ENCODE measurements around the gene AAK1.
A peak's percentile ranks its signal among the peaks of the same experiment; 100 is the strongest.
"Not testable (repeated sequence)": the region's sequence is repeated elsewhere in the genome, so short reads cannot be mapped to it uniquely, and the experiment has no call there.

The AAK1 gene

GRCh38 chr2:69659941-69660483 is 16.5 kb upstream of the AAK1 start:
- no peak for DNase-seq (ENCODE audit: low spot score)

GRCh38 chr2:69659349-69659748 is 15.8 kb upstream of the AAK1 start:
- DNase-seq (ENCODE audit: low spot score): no peak

- DNase-seq (ENCODE audit: low spot score): no peak
Observed at GRCh38 chr2:69652206-69652605, 8.7 kb upstream of the AAK1 start.

- DNase-seq (ENCODE audit: low spot score): not testable (repeated sequence)
Observed at GRCh38 chr2:69647196-69647595, 3.7 kb upstream of the AAK1 start.

- DNase-seq (ENCODE audit: low spot score): no peak
Observed at GRCh38 chr2:69646714-69647113, 3.2 kb upstream of the AAK1 start.

- no peak for DNase-seq (ENCODE audit: low spot score)
Observed at GRCh38 chr2:69645921-69646320, 2.4 kb upstream of the AAK1 start.

GRCh38 chr2:69645031-69645431 is 1.5 kb upstream of the AAK1 start:
- DNase-seq (ENCODE audit: low spot score): no peak

GRCh38 chr2:69644506-69644979 is 1.0 kb upstream of the AAK1 start:
- DNase-seq (ENCODE audit: low spot score): no peak

GRCh38 chr2:69642709-69643601 is 584 bp downstream of the AAK1 start:
- peak; percentile 80 for DNase-seq (ENCODE audit: low spot score)

GRCh38 chr2:69641887-69642708 is 1.4 kb downstream of the AAK1 start:
- DNase-seq (ENCODE audit: low spot score): no peak

- no peak for DNase-seq (ENCODE audit: low spot score)
Observed at GRCh38 chr2:69641471-69641870, 2.1 kb downstream of the AAK1 start.

- no peak for DNase-seq (ENCODE audit: low spot score)
Observed at GRCh38 chr2:69639266-69639665, 4.3 kb downstream of the AAK1 start.

- no peak for DNase-seq (ENCODE audit: low spot score)
Observed at GRCh38 chr2:69638630-69639029, 4.9 kb downstream of the AAK1 start.

GRCh38 chr2:69637923-69638322 is 5.6 kb downstream of the AAK1 start:
- no peak for DNase-seq (ENCODE audit: low spot score)

GRCh38 chr2:69636395-69636794 is 7.1 kb downstream of the AAK1 start:
- DNase-seq (ENCODE audit: low spot score): no peak

GRCh38 chr2:69635432-69635831 is 8.1 kb downstream of the AAK1 start:
- DNase-seq (ENCODE audit: low spot score): no peak

- DNase-seq (ENCODE audit: low spot score): no peak
Observed at GRCh38 chr2:69634196-69634821, 9.2 kb downstream of the AAK1 start.

GRCh38 chr2:69631402-69631801 is 12.1 kb downstream of the AAK1 start:
- no peak for DNase-seq (ENCODE audit: low spot score)

GRCh38 chr2:69629921-69630608 is 13.5 kb downstream of the AAK1 start:
- no peak for DNase-seq (ENCODE audit: low spot score)

GRCh38 chr2:69628325-69629021 is 15.1 kb downstream of the AAK1 start:
- DNase-seq (ENCODE audit: low spot score): no peak

Data from left forelimb (tissue), 1 donor.